GM04503 (cell line): ENCODE results near the gene SLC15A5.

ENCODE experiments used
- DNase-seq: peaks from one replicate; pipeline ENCODE4 v3.0.0-alpha.2; 2012; ENCODE audit warnings: low read depth

Gene SLC15A5, protein sequence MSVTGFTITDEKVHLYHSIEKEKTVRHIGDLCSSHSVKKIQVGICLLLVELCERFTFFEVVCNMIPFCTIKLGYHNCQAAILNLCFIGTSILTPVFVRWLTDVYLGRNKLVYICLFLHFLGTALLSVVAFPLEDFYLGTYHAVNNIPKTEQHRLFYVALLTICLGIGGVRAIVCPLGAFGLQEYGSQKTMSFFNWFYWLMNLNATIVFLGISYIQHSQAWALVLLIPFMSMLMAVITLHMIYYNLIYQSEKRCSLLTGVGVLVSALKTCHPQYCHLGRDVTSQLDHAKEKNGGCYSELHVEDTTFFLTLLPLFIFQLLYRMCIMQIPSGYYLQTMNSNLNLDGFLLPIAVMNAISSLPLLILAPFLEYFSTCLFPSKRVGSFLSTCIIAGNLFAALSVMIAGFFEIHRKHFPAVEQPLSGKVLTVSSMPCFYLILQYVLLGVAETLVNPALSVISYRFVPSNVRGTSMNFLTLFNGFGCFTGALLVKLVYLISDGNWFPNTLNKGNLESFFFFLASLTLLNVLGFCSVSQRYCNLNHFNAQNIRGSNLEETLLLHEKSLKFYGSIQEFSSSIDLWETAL

DNA sequence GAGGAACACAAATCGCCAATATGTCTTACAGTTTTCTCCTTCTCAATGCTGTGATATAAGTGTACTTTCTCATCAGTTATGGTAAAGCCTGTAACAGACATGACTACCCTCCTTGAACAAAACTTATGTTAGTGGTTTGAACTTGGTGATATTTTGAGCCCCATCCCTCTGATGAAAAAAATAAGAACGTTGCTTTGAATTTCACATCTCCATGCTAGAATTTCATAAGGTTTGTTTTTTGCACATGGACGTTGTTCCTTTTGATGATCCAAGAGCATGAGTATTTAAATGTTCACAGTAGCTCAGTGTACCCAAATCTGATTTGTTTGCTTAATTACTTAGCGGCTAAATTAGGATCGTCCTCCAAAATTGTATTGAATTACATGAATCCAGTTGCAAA is at the start of gene SLC15A5:
TSS of gene SLC15A5 (minus strand) at position 101 of the 400 bp plus-strand sequence. CDS start at position 101, 0 bp downstream.
- no peak for DNase-seq

DNA sequence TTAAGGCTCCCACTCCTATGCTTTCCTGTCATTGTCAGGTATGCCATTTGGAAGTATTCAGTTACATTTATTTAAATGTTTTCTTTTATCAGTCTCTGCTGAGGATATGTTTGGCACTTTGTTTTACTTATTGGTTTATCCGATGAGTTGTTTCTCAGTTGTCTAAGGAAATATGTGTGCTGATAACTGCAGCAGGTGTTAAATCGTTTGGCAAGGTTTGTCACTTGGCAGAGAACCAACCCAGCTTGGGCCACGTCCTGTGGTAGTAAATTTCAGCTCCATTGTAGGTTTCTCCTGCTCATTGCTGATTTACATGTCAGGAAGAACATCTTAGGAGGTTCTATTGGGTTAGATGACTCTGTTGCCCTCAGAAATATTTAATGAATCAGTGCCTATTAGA is 47.9 kb upstream of the SLC15A5 start:
- no peak for DNase-seq

DNA sequence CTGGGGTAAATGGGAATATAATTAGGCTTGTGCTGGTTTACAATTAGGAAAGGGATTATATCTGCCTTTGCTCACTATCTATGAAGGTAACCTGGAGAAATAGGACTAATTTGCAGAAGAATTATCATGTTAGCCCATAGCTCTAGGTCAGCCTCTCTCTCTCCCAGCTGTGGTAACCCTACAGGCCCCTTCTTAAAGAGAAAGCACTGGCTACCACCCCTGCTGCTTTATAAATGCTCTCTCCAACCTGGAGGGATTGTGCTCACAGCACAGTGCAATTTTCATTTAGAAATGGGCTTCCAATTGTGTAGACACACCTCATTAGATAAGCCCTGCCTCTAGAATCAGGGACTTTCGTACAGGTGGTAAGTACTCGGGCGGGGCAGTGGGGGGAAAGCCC is 47.3 kb upstream of the SLC15A5 start:
- DNase-seq, result no peak

DNA sequence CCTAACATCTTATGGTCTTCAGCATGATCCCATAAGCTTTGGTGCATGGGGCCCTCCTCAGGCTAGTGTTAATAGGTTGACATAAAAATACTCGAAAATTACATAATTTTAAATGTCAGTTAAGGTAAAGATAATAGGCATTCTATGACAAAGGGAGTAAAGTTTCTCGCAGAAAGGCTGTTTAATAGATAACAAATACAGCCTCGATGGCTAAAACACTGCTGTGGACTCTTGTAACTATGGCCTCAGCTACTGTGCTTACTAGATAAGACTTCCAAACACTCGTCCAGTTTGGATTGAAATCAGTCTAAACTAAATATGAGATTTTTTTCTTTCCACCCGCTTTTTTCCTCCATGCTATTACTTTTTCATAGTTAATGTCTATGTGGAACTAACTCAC is 46.8 kb upstream of the SLC15A5 start:
- no peak for DNase-seq

DNA sequence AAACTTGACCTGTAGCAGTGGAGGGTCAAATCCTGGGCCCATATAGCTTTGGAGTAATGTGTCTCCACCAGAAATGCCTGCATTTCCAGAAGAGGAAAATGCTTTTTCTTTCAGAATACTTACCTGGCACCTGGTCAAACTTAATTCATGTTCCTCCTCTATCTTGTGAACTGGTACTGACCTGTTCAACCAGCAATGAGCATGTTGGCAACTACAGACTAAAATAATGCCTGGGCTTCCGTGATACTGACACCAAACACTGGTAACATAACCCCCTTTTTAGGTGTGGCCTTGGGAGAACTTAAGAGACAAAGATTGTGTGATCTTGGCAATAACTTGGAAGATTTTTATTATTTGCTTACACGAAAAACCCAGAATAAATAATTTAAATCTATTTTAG is 46.2 kb upstream of the SLC15A5 start:
- no peak for DNase-seq

DNA sequence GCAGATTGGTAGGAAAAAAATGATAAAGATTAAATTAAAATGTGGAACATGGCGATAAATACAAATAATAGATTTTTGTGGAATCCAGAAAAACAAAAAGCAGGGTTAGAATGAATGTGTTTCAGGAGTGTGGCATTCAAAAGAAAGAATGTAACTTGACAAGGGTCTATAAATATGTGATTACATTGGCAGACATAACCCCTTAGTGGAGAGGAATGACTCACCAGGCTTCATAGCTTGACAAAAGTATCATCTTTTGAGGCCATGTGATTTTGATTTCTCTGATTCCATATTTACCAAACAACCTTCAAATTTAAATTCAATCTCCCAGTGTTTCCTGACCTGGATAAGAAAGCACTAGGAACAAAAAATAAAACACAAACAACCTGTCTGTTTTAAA is 45.5 kb upstream of the SLC15A5 start:
- DNase-seq, result no peak

DNA sequence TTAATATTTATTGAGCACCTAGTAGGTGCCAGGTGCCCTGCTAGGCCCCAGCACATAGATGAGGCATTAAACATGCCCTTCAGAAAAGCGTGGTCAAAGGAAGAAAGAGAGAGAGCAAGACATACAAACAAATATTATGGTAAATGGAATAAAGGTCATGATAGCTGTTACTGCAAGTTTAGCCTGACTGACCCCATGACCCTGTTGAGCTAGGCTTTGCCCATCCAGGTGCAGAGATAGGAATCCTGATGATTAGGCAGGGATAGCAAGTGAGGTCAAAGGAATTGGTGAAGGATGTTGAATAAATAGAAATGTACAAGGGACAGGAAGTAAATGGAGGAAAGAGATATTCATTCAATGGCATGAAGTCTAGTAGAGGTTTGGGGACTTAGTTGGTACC is 33.4 kb upstream of the SLC15A5 start:
- DNase-seq, result no peak

DNA sequence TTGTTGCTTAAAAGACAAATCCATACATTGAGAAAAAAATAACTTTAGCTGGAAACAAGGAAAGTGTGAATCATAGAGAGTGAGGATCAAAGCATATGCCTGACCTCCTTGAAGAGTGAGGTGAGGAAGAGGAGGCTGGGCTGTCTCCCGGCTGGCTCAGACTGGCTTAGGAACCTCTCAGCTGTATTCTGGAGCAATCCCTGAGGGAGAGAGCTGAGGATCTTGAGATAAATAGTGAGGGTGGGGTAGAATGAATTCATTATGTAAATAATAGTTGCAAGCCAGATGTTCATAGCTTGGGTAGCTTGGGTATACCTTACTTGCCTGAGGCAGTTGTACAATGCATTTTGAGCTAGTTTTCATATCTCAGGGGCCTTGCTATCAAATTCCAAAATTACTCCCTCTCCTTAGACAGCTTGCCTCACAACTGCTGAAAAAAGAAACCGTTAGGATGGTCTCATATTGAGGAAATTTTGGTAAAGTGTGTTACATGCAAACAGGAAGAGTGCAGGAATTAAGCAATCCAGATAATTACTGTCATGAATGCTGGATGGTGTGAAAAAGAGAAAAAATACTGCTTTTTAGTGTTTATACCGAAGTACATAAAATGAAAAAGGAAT is 30.5 kb upstream of the SLC15A5 start:
- DNase-seq, result no peak

DNA sequence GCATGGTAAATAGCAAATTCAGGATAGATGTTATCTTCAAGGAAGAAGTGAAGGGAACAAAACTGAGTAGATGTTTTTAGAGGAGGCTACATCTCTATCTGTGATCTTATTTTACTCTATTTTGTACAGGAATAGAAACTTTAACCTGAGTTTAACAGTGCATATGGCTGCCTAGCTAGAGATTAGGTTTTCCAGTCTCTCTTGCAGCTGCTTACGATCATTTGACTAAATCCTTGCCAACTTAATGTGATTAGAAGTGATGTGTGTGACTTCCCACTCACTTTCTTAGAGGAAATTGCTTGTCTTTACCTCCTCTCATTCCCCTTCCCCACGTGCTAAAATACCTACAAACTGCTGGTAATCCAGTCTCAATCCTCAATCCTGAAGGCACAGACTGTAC is 26.5 kb upstream of the SLC15A5 start:
- no peak for DNase-seq

DNA sequence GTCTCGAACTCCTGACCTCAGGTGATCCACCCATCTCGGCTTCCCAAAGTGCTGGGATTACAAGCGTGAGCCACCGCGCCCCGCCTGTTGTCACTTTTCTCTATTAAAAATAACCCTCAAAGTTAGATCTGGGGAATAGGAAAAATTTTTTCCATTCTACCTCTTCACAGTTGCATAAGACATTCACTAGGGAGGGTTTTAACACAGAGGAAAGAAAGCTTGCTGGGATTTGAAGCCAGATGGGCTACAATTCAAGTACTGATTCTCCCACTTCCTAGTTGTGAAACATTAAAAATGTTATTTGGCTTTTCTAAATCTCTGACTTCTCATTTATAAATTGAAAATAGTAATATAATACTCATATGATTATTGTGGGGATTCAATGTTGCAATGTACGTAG is 23.3 kb upstream of the SLC15A5 start:
- DNase-seq, result no peak

DNA sequence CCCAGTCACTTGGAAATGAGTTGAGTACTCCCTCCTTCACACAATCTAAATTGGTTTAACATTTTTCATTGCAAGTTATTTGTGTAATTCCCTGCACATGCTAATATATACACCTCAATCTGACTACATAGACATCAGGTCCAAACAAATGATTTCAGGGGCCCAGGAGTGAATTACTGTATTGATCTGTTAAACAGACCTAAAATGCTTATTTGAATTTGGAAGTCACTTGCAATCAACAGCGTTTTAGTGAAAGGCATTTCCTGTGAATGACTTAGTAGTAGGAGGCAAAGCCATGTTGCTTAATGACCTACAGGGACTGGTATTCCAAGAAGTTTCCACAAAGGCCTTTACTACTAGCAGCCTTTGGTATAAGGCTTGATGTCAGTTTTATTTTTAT is 22.6 kb upstream of the SLC15A5 start:
- DNase-seq, result no peak

DNA sequence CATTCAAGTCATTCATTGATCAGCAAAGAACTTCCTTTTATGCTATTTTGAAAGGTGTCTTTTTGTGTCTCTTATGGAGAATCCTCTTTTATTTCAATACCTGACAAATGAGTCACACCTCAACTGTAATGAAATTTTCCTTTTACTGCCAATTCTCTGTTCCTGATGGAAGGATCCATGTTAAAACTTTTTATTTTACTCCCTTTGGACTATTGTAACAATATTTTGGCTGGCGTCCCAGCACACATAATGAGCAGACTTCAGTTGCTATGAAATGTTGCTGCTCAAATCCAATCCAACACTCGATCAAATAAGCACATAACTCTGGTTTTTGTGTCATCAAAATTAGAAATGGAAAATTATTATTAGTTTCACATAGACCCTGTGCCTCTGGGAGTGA is 21.9 kb upstream of the SLC15A5 start:
- no peak for DNase-seq

DNA sequence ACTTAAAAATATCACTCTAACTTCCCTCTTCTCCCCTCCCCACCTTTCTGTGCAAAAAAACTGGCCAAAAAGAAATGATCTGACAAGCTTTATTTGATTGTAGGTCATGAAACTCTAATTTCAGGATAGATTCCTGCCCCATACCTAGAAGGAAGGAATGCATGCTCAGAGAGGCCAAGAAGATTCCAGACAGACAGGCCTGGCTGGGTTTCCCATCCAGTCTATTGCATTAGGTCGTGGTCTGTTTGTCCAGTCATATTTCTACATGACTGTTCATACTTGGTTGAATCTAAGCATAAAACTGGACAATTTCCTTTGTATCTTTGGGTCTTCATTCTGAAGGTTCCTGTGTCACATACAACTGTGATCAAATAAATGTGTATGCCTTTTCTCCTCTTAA is 20.0 kb upstream of the SLC15A5 start:
- DNase-seq, result no peak

DNA sequence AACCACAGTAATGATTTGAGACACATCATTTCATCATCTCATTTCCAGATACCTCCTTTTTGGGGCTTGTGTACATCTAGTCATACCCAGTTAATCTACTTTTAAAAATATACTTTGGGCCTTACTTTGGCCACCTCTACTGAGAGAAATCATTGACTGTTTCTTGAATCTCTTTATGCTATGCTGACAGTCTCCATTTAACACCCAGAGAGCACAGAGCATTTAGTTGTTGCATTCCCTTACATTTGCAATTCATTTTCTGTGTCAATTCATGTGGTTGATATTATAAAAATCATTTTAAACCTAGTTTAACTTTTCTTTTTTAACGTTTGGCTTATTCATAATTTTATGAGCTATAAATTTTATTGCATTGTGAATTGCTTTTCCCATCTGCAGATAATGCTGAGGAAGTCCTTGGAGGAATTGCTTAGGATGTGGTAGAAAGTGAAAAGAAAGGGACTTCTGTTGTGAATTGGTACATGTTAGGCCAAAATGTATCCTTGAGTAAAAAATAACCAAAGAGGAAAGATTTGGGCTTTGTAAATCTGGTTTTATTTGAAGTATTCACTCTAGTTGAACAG is 17.0 kb upstream of the SLC15A5 start:
- no peak for DNase-seq

DNA sequence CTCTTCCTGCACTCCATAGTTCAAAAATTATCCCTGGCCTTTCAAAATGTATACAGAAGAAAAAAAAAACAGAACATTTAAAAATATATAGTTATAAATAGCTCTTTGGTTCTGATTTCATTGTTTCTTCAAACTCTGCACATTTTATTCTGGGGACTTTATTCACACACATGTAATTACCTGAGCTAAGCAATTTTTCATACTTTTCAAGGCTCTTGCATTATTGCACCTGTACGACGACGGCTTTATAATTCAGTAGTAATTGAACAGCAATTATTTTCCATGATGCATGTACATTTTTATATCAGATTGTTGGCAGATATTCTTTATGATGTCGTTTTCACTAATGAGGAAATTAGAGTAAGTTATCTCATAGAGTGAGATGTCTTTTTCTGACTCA is 13.5 kb upstream of the SLC15A5 start:
- no peak for DNase-seq

DNA sequence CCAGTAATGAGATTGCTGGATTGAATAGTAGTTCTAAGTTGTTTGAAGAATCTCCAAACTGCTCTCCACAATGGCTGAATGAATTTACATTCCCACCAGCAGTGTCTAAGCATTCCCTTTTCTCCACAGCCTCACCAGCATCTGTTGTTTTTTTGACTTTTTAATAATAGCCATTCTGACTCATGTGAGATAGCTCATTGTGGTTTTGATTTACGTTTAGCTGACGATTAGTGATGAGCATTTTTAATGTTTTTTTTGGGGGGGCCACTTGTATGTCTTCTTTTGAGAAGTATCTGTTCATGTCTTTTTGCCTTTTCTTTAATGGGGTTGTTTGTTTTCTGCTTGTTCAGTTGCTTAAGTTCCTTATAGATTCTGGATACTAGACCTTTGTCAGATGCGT is 8.1 kb upstream of the SLC15A5 start:
- DNase-seq, result no peak

DNA sequence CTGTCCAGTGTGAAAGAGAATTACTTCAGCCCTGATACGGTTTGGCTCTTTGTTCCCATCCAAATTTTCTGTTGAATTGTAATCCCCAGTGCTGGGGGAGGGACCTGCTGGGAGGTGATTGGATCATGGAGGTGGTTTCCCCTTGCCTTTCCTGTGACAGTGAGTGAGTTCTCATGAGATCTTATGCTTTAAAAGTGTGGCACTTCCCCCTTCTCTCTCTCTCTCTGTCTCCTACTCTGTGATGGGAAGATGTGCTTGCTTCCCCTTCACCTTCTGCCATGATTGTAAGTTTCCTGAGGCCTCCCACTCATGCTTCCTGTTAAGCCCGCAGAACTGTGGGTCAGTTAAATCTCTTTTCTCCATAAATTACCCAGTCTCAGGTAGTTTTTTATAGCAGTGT is 5.5 kb upstream of the SLC15A5 start:
- no peak for DNase-seq

DNA sequence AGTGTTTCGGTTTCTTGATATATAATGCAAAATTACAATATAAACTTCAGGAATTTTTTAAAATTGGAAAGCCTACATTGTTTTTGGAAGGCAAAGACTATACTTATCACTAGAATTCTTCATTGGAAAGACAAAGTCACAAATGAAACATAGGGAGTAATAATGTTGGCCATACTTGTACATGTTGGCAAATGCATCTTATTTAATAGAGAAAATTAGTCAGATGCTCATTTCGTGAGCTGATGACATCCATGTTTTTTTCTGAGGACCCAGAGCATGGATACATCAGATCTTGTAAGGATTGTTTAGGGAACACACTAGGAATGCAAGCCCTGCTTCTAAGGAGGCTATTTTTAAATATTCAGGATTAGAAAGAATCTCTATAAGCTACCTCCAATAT is 4.6 kb upstream of the SLC15A5 start:
- no peak for DNase-seq

DNA sequence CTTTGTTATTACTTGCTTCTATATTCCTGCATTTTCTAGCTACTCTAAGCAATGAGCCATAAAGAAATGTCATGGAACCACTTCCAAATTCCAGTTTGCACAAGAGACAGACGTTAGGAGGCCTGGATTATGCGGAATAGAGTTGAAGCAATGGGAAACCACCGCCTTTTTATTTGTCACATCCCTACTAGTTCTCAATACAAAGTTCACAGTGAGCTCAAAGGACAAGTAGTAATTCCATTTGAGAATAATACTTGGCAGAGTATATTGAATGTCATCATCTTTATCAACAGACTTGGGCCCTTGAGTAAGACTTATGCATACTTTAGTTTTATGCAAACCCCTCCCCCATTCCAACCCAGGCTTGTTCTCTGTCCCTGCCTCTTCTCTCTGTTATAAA is 3.7 kb upstream of the SLC15A5 start:
- no peak for DNase-seq

DNA sequence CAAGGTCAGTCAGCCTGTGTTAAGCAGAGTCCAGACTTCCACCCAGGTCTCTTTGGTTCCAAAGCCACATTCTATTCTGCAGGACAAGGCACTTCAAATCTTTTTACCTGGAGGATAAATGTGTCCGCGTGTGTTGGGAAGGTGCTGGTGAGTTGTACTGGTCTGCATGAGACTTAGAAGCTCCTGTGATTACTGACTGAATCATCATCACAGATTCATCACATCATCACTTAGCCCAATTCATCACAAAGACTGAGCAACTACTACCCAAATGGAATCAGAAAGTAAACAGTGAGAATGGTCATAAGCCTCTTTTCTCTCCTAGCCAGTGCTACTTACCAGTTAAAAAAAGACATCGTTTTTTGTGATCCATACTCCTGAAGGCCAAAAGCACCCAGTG is 5.3 kb downstream of the SLC15A5 start:
- no peak for DNase-seq

DNA sequence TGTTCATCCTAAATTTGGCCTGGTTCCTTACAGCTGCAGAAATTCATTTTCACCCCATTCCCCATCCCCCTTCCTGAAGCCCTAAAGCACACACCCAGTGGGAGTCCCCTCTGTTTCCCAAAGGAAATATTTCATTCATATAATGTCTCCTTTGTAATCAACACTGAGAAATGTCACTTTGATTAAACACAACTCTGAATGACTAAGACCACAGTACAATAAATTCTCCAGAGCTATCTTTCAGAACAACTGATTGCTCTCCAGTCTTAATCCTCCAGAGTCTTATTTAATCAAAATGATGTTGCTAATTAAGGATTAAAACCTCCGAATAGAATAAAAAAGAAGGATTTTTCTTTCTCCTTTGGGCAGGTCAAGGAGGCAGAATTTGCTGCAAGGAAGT is 6.4 kb downstream of the SLC15A5 start:
- no peak for DNase-seq

DNA sequence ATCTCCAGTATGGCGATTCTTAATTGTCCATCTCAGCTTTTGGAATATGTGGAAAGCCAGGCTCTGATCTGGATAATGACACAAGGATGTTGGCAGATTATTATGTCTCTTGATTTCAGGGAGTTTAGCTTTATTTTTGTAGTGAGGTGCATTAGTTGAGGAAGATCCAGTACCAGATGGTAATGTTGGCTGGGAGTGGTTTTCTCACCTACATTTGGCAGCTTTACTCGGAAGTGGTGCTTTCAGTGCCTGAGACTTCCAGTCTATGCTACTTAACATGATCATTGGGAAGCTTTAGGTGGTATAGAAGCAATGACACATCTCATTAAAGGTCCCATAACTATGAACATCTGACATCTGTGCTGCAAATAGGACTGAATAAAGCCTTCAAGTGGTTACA is 7.5 kb downstream of the SLC15A5 start:
- DNase-seq, result no peak

DNA sequence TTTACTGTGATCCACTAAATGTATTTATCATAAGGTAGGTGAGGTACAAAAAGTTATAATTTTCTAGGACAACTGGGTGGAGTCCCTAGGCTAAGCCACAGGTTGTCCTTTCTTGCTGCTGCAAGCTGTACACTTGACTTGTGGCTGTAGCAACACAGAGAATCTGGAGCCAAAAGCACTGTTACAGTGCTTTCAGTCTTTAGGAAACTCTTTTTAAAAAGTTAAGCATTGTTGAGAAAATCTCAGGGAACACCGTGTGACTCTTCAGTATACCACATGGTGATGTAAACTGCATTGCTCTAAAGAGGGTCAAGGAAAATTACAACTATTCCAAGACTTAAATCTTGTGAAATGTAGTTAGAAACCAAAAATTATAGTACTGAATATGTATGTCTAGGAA is 11.4 kb downstream of the SLC15A5 start:
- no peak for DNase-seq
